ENCODE measurements around the gene ZNF592. TPM values are rescaled to one million over a fixed set of nuclear protein-coding genes. Genes with fewer than 3 reads are reported as not detected.

ZNF592 gene, protein sequence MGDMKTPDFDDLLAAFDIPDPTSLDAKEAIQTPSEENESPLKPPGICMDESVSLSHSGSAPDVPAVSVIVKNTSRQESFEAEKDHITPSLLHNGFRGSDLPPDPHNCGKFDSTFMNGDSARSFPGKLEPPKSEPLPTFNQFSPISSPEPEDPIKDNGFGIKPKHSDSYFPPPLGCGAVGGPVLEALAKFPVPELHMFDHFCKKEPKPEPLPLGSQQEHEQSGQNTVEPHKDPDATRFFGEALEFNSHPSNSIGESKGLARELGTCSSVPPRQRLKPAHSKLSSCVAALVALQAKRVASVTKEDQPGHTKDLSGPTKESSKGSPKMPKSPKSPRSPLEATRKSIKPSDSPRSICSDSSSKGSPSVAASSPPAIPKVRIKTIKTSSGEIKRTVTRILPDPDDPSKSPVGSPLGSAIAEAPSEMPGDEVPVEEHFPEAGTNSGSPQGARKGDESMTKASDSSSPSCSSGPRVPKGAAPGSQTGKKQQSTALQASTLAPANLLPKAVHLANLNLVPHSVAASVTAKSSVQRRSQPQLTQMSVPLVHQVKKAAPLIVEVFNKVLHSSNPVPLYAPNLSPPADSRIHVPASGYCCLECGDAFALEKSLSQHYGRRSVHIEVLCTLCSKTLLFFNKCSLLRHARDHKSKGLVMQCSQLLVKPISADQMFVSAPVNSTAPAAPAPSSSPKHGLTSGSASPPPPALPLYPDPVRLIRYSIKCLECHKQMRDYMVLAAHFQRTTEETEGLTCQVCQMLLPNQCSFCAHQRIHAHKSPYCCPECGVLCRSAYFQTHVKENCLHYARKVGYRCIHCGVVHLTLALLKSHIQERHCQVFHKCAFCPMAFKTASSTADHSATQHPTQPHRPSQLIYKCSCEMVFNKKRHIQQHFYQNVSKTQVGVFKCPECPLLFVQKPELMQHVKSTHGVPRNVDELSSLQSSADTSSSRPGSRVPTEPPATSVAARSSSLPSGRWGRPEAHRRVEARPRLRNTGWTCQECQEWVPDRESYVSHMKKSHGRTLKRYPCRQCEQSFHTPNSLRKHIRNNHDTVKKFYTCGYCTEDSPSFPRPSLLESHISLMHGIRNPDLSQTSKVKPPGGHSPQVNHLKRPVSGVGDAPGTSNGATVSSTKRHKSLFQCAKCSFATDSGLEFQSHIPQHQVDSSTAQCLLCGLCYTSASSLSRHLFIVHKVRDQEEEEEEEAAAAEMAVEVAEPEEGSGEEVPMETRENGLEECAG (N-terminal part only)
- 10 to 100 TPM; 36.4 to 37.3 TPM for total RNA-seq

DNA sequence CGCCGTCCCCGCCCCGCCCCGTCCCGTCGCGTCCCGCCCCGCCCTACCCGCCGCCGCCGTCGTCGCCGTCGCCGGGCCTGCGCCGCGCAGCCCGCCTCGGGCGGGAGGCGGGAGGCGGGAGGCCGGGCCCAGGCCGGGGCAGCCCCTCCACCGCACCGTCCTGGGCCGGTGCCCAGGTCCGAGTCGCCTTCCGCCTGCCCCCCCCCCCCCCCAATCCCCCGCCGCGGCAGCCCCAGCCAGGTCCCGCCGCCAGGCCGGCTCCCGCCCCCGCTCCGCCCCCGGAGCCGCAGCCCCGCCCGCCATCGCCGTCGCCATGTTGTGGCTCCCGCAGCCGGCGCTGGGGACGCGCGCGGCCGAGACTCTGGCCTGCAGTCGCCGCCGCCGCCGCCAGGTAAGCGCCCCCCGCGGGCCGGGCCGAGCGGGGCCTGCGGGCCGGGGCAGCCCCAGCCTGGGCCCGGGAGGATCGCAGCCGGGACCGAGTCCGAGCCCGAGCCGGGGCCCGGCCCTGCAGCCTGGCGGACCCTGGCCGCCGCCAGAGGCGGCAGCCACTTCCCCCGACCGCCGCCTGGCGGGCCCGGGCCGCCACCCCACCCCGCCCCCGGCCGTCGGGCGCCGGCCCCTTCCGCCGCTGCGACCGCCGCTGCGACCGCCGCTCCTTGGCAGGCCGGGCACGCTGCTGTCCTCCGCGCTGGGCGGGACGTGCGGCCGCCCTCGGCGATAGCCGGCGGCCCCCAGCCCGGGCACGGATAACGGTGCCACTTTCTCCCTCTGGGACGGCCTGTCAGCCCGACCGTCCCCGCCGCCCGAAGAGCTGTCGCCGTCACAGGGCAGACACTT is at the start of gene ZNF592:
TSS of gene ZNF592 (plus strand) at position 319 of the 837 bp plus-strand sequence. CDS start 34,084 bp downstream, outside the sequence.

DNA sequence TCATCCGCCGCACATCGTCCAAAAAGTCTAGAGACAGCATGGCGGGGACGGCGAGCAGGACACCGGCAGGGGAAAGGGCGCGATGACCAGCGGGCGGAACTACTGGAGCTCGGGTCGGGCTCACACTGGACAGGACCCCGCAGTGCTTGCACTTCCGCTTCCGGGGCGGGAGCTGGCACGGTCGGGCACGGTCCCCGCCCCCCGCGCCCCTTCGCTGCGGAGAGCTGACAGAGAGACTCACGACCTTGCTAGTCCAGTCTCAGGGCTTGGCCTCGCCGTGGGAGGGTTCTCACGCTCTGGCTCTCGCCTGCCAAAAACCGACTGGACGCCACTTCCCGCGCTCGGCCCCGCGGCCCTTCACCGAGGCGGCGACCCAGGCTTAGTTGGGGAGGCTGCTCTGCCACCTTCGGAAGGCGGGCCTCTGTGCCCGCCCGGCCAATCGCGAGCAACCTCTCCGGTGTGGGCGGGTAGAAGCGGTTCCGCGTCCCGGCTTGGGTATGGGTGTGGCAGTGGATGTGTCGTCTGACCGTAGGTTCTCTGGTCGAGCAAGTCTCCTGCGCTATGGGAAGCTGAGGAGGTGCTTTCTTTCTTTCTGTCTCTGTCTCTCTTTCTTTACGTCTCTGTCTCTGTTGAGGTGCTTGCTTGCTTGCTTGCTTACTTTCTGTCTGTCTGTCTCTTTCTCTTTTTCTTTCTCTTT is 32.2 kb upstream of the ZNF592 start, which contains the start of gene SEC11A:
TSS of gene SEC11A (minus strand) at position 104 of the 697 bp plus-strand sequence. CDS start at position 40, 64 bp downstream.

DNA sequence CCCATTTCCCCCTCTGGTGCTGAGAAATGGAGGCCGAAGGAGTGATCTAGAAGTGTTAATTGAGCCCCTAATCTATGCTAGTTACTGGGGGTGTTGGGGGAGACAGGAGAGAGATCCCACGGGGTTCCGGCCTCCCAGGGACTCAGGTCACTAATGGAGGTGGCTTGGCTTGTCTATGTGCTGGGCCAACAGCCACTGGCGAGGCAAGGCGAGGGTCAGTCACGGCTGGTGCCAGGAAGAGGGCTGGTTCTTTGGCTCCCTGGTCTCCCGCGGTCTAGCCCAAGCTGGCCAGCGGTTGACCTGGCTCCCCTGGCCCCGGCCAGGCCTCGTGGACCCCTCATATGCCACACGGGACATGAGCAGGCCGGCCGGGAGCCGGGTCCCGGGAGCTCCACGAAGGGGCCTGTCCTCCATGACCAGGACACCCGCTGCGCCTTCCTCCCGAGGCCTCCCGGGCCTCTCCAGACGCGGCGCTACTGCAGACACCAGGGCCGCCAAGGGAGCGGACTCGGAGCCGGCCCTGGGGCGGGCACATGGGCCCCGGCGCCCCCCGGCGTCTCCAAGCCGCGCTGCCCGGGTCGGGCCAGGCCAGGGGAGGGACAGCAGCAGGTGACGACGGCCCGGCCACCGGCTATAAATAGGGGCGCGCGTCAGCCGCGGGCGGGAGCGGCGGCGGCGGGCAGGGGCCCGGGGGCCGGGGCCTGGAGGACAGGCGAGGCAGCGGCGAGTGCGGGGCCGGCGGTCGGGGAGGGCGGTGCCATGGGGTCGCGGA is 68.5 kb downstream of the ZNF592 start, which contains the start of gene ALPK3:
TSS of gene ALPK3 (plus strand) at position 663 of the 772 bp plus-strand sequence. CDS start at position 760, 97 bp downstream.

Other genes starting within 250 kb of the ZNF592 start
- 1 to 10 TPM; 5.8 to 6.5 TPM for gene ZSCAN2, start 147.6 kb upstream of the ZNF592 start, total RNA-seq
- 10 to 100 TPM; 20.9 to 21.7 TPM for gene WDR73, start 94.3 kb upstream of the ZNF592 start, total RNA-seq
- gene NMB, start 90.4 kb upstream of the ZNF592 start, total RNA-seq, result 1 to 10 TPM; 3.2 to 3.8 TPM
- 100 to 1,000 TPM; 129 to 140 TPM for gene SEC11A, start 32.5 kb upstream of the ZNF592 start, total RNA-seq
- under 1 TPM; 0.20 to 0.22 TPM for gene ALPK3, start 68.8 kb downstream of the ZNF592 start, total RNA-seq
- not detected for gene SLC28A1, start 136.1 kb downstream of the ZNF592 start, total RNA-seq
- 10 to 100 TPM; 14.1 to 14.2 TPM for gene PDE8A, start 233.3 kb downstream of the ZNF592 start, total RNA-seq